KBM-7 (cell line): ENCODE data around the gene CMAS.

Experiments
- DNase-seq: peaks from one replicate; pipeline ENCODE4 v3.0.0-alpha.2; 2015
- in situ Hi-C: fragments of 300-500 bp; cut with MboI; formaldehyde crosslinking; loops from 2 replicates; pipeline ENCODE4 v1.14.3; 2020; ENCODE audit warnings: low sequenced_read_pairs, low pct_unique_long_range_greater_than_20kb, mixed read lengths

Gene CMAS

GRCh38 chr12:22100958-22101748, 55.1 kb downstream of the CMAS start:
- peak; percentile 73 for DNase-seq
- in situ Hi-C loops: no loop called here

DNA sequence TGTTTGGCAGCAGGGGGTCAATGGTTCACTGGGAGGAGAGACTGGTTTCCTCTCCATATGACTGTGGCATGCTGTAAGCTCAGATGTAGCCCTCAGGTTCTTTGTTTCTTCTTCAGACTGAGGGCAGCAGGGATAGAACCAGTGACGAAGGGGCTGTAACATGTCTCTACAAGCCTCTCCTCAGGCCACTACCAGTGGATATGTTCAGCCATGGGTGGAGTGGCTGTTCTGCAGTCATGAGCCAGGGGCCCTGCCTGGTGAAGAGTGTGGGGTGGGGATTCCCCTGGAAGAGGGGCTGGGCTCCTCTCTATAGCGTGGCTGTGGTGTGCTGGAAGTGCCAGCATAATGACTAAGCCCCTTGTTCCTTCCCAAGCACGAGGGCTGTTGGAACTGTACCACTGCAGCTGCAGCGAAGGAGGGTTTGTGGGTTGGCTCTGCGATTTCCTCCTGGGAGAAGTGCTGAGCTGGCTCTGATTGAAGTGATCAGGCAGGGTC, 55.8 kb downstream of the CMAS start:
- DNase-seq: peak; percentile 24
- in situ Hi-C loops: no loop called here

GRCh38 chr12:22103418-22103817, 57.4 kb downstream of the CMAS start:
- no peak for DNase-seq
- in situ Hi-C loops: no loop called here

GRCh38 chr12:22105542-22105941, 59.5 kb downstream of the CMAS start:
- in situ Hi-C loops: no loop called here
- DNase-seq: no peak

DNA sequence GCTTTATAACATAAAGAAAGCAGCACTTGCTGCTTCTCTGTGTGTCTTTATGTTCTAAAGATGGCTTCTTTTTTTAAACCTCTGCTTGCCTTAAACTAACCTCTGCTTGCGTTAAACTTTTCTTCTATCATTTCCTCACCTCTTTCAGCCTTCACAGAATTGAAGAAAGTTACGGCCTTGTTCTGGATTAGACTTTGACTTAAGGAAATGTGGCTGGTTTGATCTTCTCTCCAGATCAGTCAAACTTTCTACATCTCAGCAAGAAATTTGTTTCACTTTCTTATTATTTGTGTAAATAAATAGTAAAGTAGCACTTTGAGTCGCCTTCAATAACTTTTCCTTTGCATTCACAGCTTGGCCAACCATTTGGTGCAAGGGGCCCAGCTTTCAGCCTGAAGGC, 64.2 kb downstream of the CMAS start:
- in situ Hi-C loops: no loop called here
- no peak for DNase-seq
